OCI-LY1 (cell line): Measurements from ENCODE around the gene ATN1.
"Not testable (repeated sequence)": the region's sequence is repeated elsewhere in the genome, so short reads cannot be mapped to it uniquely, and the experiment has no call there.

Experiments used
- H2AFZ ChIP-seq: fragments of 200-600 bp; sonication (generic), shearing (Covaris generic); 2 replicates; pipeline ENCODE4 v1.6.0; 2014; ENCODE audit warnings: antibody characterized with exemption, mild to moderate bottlenecking, low read length
- H3F3A ChIP-seq: fragments of 200-600 bp; sonication (generic), shearing (Covaris generic); 2 replicates; pipeline ENCODE4 v1.6.0; 2014; ENCODE audit warnings: mild to moderate bottlenecking, antibody characterized with exemption, low read length, moderate library complexity; ENCODE audit not compliant: insufficient read depth
- H3K27ac ChIP-seq: fragments of 200-600 bp; sonication (generic); 2 replicates; pipeline ENCODE4 v1.5.1; 2014; ENCODE audit warnings: low read length, mixed run types, mild to moderate bottlenecking, low read depth; ENCODE audit not compliant: poor library complexity, severe bottlenecking
- H3K27me3 ChIP-seq: fragments of 200-600 bp; sonication (generic); 2 replicates; pipeline ENCODE4 v1.6.0; 2014; ENCODE audit warnings: antibody characterized with exemption, mild to moderate bottlenecking, low read length, moderate library complexity; ENCODE audit not compliant: insufficient read depth
- H3K36me3 ChIP-seq: fragments of 200-600 bp; sonication (generic); 2 replicates; pipeline ENCODE4 v1.6.1; 2014; ENCODE audit warnings: mild to moderate bottlenecking, antibody characterized with exemption, low read length, moderate library complexity, mixed read lengths; ENCODE audit not compliant: insufficient read depth
- H3K4me1 ChIP-seq: fragments of 200-600 bp; sonication (generic); 2 replicates; pipeline ENCODE4 v1.5.1; 2014; ENCODE audit warnings: mild to moderate bottlenecking, low read length, moderate library complexity; ENCODE audit not compliant: insufficient read depth, severe bottlenecking
- H3K4me2 ChIP-seq: fragments of 200-600 bp; sonication (generic), shearing (Covaris generic); 2 replicates; pipeline ENCODE4 v1.6.1; 2014; ENCODE audit warnings: low read length
- H3K4me3 ChIP-seq: fragments of 200-600 bp; sonication (generic); 2 replicates; pipeline ENCODE4 v1.5.1; 2014; ENCODE audit warnings: low read length, low read depth, mild to moderate bottlenecking, mixed read lengths; ENCODE audit not compliant: poor library complexity, severe bottlenecking
- H3K79me2 ChIP-seq: fragments of 200-600 bp; shearing (Covaris generic); 2 replicates; pipeline ENCODE4 v1.6.1; 2016; ENCODE audit warnings: mixed run types, low read length, mixed read lengths; ENCODE audit not compliant: insufficient read depth
- H3K9ac ChIP-seq: fragments of 200-600 bp; sonication (generic), shearing (Covaris generic); 2 replicates; pipeline ENCODE4 v1.6.1; 2014; ENCODE audit warnings: mild to moderate bottlenecking, low read length, mixed read lengths
- H3K9me2 ChIP-seq: fragments of 200-600 bp; sonication (generic), shearing (Covaris generic); 2 replicates; pipeline ENCODE4 v1.6.1; 2014; ENCODE audit warnings: low read depth, mild to moderate bottlenecking, low read length, mixed read lengths
- H3K9me3 ChIP-seq: fragments of 200-600 bp; shearing (Covaris generic); 2 replicates; pipeline ENCODE4 v1.6.1; 2014; ENCODE audit warnings: low read length, mixed read lengths
- H4K20me1 ChIP-seq: fragments of 200-600 bp; sonication (generic), shearing (Covaris generic); 2 replicates; pipeline ENCODE4 v1.6.0; 2016; ENCODE audit warnings: mild to moderate bottlenecking, low read length; ENCODE audit not compliant: insufficient read depth
- CTCF ChIP-seq: fragments of 200-600 bp; sonication (generic), shearing (Covaris generic); IDR thresholded peaks from 2 replicates; pipeline ENCODE4 v1.5.1; 2017; ENCODE audit warnings: mild to moderate bottlenecking, antibody characterized with exemption, low read length, moderate library complexity, mixed read lengths
- EZH2 ChIP-seq: fragments of 200-600 bp; sonication (generic), shearing (Covaris generic); IDR thresholded peaks from 2 replicates; pipeline ENCODE4 v1.8.0; 2017; ENCODE audit warnings: borderline replicate concordance, mixed run types, mild to moderate bottlenecking, antibody characterized with exemption, low read length, moderate library complexity, mixed read lengths

Gene ATN1

GRCh38 chr12:6888360-6888759 is 39.4 kb upstream of the ATN1 start:
- no peak overlapping the region for H3K27ac ChIP-seq
- no peaks in the 10 kb centered on the region for H3K9me2 ChIP-seq
- no peaks in the 10 kb centered on the region for H3K79me2 ChIP-seq
- no peaks in the 10 kb centered on the region for H4K20me1 ChIP-seq
- no peaks in the 10 kb centered on the region for H3K9me3 ChIP-seq
- H3K27me3 ChIP-seq = no peaks in the 10 kb centered on the region
- no peak overlapping the region for H3K4me2 ChIP-seq
- H3F3A ChIP-seq = no peaks in the 10 kb centered on the region
- H3K9ac ChIP-seq = no peak overlapping the region
- TF ChIP-seq CTCF (no peak), EZH2 (no peak)
- no peak overlapping the region for H3K4me3 ChIP-seq
- no peak overlapping the region for H2AFZ ChIP-seq
- peaks cover 17% of the 10 kb centered on the region for H3K36me3 ChIP-seq
- peaks cover 13% of the 10 kb centered on the region for H3K4me1 ChIP-seq

GRCh38 chr12:6888794-6889193 is 39.0 kb upstream of the ATN1 start:
- not testable (repeated sequence) for H3K4me3 ChIP-seq, H3K9me3 ChIP-seq, H3K27ac ChIP-seq, H4K20me1 ChIP-seq, H3K9ac ChIP-seq, H3K79me2 ChIP-seq, H3K4me2 ChIP-seq, H3K27me3 ChIP-seq, H2AFZ ChIP-seq, H3K9me2 ChIP-seq, H3F3A ChIP-seq
- H3K36me3 ChIP-seq = peaks cover 17% of the 10 kb centered on the region
- peaks cover 13% of the 10 kb centered on the region for H3K4me1 ChIP-seq

- H3K9me3 ChIP-seq, H3K36me3 ChIP-seq, H4K20me1 ChIP-seq, H3K79me2 ChIP-seq, H2AFZ ChIP-seq, H3K9me2 ChIP-seq, H3K27me3 ChIP-seq, H3F3A ChIP-seq: not testable (repeated sequence)
- H3K4me3 ChIP-seq = peak overlapping the region; percentile 59
- peak overlapping the region; percentile 70 for H3K4me2 ChIP-seq
- peak overlapping the region; percentile 66; the same call in 1 of the 2 replicates for H3K9ac ChIP-seq
- peaks cover 13% of the 10 kb centered on the region for H3K4me1 ChIP-seq
- peak overlapping the region; percentile 79 for H3K27ac ChIP-seq
These were observed 37.8 kb upstream of the ATN1 start for GRCh38 chr12:6889775-6890573.

DNA sequence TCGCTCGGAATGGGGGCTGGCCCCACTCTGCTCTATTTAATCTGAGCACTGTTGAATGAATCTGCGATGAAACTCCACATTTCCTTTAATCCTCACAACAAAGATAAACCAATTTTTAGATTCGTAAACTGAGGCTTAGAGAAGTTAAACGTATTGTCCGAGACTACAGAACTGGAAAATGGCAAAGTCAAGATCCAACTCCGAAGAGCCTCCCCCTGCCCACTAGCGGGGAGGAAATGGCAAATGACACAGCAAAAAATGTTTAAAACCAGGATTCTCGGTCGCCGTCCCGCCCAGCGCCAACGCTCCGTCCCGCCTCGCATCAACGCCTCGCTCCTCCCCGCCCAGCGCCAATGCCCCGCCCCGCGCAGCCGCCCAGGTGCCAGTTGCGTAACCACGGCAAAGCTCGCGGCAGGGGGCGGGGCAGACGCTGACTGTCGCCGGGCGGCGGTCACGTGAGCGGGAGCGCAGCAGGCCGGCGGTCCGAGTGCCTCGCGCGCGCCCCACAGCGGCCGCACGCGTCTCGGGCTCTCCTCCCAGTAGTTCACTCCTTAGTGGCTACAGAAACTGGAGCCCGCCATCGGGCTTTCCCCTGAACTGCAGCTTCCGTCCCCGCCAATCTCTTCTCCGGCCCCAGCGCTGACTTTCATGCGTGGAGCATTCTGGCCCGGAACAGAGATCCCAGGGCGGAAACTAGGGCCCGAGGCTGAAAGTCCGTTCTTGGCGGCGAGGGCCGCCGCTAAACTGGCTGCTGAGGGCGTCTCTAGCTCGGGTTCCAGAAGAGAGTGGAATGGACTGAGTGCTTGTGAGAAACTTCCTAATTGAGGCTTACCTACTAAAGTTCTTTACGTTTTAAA is 36.7 kb upstream of the ATN1 start:
- peak overlapping the region; percentile 79 for H3K27ac ChIP-seq
- H3K4me3 ChIP-seq = peak overlapping the region; percentile 59
- no peaks in the 10 kb centered on the region for H3K27me3 ChIP-seq
- no peaks in the 10 kb centered on the region for H4K20me1 ChIP-seq
- peak overlapping the region; percentile 78 for H3K4me2 ChIP-seq
- no peaks in the 10 kb centered on the region for H3K9me3 ChIP-seq
- H2AFZ ChIP-seq = peak overlapping the region; percentile 50; the same call in 1 of the 2 replicates
- H3K9me2 ChIP-seq = no peaks in the 10 kb centered on the region
- H3F3A ChIP-seq = no peaks in the 10 kb centered on the region
- H3K4me1 ChIP-seq = peaks cover 13% of the 10 kb centered on the region
- TF ChIP-seq EZH2 (no peak), CTCF (peak; percentile 80)
- no peaks in the 10 kb centered on the region for H3K79me2 ChIP-seq
- 0 out of 2 replicates have a peak, but pooled peaks cover 5% of the 10 kb centered on the region for H3K36me3 ChIP-seq
- H3K9ac ChIP-seq = peak overlapping the region; percentile 78
